BLaER1 (cell line): Measurements from ENCODE around the gene BTBD9.

ENCODE experiments used
- H3K27ac ChIP-seq: shearing (Covaris generic); formaldehyde crosslinking; 2 replicates; pipeline ENCODE4 v1.8.1; 2022
- H3K27me3 ChIP-seq: shearing (Covaris generic); formaldehyde crosslinking; 2 replicates; pipeline ENCODE4 v1.8.1; 2022
- H3K36me3 ChIP-seq: shearing (Covaris generic); formaldehyde crosslinking; 2 replicates; pipeline ENCODE4 v1.8.1; 2022
- H3K4me1 ChIP-seq: shearing (Covaris generic); formaldehyde crosslinking; 2 replicates; pipeline ENCODE4 v1.8.1; 2022
- H3K4me2 ChIP-seq: shearing (Covaris generic); formaldehyde crosslinking; 2 replicates; pipeline ENCODE4 v1.8.1; 2022
- H3K4me3 ChIP-seq: shearing (Covaris generic); formaldehyde crosslinking; 2 replicates; pipeline ENCODE4 v1.8.1; 2022
- H3K9ac ChIP-seq: shearing (Covaris generic); formaldehyde crosslinking; 2 replicates; pipeline ENCODE4 v1.8.1; 2022
- H3K9me3 ChIP-seq: shearing (Covaris generic); formaldehyde crosslinking; 2 replicates; pipeline ENCODE4 v1.8.1; 2022
- H4K20me1 ChIP-seq: shearing (Covaris generic); formaldehyde crosslinking; 2 replicates; pipeline ENCODE4 v1.8.1; 2022
- Cebpa-rat ChIP-seq: shearing (Covaris generic); IDR thresholded peaks from 2 replicates; pipeline ENCODE4 v1.8.1; 2022

The BTBD9 gene

DNA sequence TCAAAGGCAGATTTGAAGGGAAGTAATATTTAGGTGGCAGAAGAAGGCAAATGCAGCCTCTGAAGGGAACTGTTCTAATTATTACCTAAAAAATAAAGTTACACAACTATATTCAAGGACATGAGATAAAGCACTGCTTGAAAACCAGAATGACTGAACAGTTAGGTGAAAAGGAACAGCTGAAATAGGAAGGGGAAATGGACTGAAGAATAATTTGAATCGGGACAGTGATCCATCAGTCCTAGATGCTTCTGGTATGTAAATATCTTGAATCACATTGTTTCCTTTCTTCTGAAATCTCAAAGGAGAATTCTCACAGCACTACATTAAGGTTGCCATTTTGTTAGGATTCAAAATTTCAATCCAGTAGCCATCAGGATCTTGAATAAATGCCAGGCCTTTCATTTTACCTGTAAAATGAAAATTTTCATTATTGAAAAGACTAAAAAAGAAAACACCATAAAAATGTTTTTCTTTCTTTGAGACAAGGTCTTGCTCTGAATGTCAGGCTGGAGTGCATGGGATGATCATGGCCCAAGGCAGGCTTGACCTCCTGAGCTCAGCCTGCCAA lies 37.3 kb upstream of the BTBD9 start:
- H3K36me3 ChIP-seq: peaks cover 81% of the 10 kb centered on the region
- H4K20me1 ChIP-seq: no peaks in the 10 kb centered on the region
- no peak for TF ChIP-seq Cebpa-rat
- H3K27me3 ChIP-seq: no peaks in the 10 kb centered on the region
- no peak overlapping the region for H3K4me3 ChIP-seq
- H3K4me2 ChIP-seq: no peak overlapping the region
- H3K27ac ChIP-seq: no peak overlapping the region
- no peaks in the 10 kb centered on the region for H3K9me3 ChIP-seq
- H3K9ac ChIP-seq: no peak overlapping the region
- peaks cover 15% of the 10 kb centered on the region for H3K4me1 ChIP-seq

DNA sequence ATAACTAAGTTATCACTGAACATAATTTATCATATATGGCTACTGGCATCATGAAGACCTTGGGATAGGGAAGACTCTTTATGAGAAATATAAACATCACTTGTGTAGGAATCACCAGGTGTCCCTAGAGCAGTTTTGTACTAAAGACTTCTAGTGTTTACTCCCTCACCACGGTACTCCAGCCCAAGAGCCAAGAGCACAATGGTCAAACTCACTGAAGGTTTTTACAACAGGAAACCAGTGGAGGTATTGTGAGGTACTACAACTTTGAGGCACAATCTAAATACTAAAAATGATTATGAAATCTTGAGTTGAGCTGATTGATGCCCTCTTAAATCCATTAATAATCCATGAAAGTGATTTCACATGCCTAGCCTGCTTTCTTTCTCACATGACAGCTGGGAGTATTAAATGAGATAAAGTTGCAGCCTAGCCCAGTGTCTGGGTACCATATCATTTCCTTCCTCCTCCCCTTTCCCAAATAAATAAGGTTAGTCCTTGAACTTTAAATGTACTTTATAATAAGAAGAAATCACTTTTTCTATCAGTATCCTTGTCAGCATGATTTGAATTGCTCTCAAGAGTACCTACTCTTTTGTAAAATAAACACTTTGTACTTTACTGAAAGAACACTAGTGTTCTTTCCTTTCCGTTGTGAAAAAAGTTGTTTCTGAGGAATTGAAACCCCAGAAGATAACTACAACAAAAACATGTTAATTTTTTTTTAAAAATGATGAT lies 36.7 kb upstream of the BTBD9 start:
- TF ChIP-seq Cebpa-rat: no peak
- Histone ChIP-seq H3K4me3 (no peak overlapping the region), H3K4me2 (no peak overlapping the region), H3K9me3 (no peaks in the 10 kb centered on the region), H3K27ac (no peak overlapping the region), H4K20me1 (no peaks in the 10 kb centered on the region), H3K4me1 (peaks cover 15% of the 10 kb centered on the region), H3K9ac (no peak overlapping the region), H3K27me3 (no peaks in the 10 kb centered on the region), H3K36me3 (peaks cover 75% of the 10 kb centered on the region)

- no peak for TF ChIP-seq Cebpa-rat
- Histone ChIP-seq H3K9ac (no peak overlapping the region), H3K4me2 (peak overlapping the region; percentile 27)
Observed at GRCh38 chr6:38673397-38674165, 33.9 kb upstream of the BTBD9 start.

DNA sequence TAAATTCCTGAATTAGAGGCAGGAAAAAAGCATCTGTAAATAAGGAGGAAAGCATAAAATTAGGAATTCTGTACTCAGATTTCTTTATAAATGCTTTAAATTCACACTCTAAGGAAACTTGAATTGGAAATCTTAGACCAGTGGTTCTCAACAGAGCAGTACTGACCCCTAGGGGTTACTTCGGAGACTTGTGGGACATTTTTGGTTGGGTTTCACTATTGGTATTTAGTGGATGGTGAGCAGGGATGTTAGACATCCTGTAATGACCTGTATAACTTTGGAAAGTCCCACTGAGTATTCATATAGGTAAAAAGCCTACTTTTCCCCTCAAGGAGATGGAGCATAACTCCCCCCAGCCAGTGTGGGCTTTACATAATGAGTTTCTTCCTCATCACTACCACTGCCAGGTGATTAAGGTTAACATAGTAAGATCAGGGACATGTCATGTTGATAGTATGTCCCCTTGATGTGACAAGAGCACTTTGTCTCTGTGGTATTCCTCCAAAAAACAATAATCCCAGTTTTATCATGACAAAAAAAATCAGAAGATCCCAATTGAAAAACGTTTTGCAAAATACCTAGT lies 32.2 kb upstream of the BTBD9 start:
- no peaks in the 10 kb centered on the region for H3K27me3 ChIP-seq
- H3K9ac ChIP-seq: no peak overlapping the region
- TF ChIP-seq Cebpa-rat: no peak
- H4K20me1 ChIP-seq: no peaks in the 10 kb centered on the region
- no peak overlapping the region for H3K4me2 ChIP-seq
- no peak overlapping the region for H3K27ac ChIP-seq
- no peaks in the 10 kb centered on the region for H3K9me3 ChIP-seq
- H3K4me3 ChIP-seq: no peak overlapping the region
- peaks cover 15% of the 10 kb centered on the region for H3K4me1 ChIP-seq
- peaks cover 31% of the 10 kb centered on the region for H3K36me3 ChIP-seq

More at GRCh38 chr6:38673397-38674165, 33.9 kb upstream of the BTBD9 start:
- Histone ChIP-seq H3K4me1 (peaks cover 15% of the 10 kb centered on the region), H3K36me3 (peaks cover 47% of the 10 kb centered on the region), H4K20me1 (no peaks in the 10 kb centered on the region), H3K27ac (no peak overlapping the region), H3K4me3 (no peak overlapping the region), H3K27me3 (no peaks in the 10 kb centered on the region), H3K9me3 (no peaks in the 10 kb centered on the region)

DNA sequence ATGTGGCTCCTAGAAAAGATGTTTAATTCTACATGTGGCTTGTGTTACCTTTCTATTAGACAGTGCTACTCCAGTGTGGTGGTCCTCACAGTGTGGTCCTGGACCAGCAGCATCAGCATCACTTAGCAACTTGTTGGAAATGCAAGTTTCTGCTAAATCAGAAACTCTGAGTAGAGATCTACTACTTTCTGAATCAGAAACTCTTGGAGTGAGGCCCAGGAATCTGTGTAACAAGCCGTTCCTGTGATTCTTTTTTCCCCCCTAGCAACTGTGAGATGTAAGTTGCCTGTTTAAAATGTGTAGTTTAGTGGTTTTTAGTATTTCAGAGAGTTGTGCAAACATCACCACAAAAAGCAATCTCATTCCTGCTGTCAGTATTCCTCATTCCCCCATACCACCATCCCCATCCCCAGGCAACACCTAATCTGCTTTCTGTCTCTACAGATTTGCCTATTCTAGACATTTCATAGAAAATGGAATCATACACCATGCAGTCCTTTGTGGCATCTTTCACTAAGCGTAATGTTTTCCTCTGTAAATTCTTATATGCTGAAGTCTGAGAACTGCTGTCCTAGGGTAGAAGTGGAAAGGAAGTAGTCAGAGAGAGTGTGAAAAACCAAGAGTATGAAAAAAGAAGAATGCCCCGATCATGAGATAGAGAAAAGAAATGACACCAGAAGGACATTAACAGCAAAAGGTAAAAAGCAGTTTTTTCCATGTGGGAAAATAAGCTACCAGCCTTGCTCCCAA lies 18.9 kb upstream of the BTBD9 start:
- no peaks in the 10 kb centered on the region for H4K20me1 ChIP-seq
- no peak for TF ChIP-seq Cebpa-rat
- H3K27ac ChIP-seq: no peak overlapping the region
- H3K36me3 ChIP-seq: no peaks in the 10 kb centered on the region
- H3K9me3 ChIP-seq: no peaks in the 10 kb centered on the region
- no peak overlapping the region for H3K4me3 ChIP-seq
- no peaks in the 10 kb centered on the region for H3K4me1 ChIP-seq
- H3K27me3 ChIP-seq: no peaks in the 10 kb centered on the region
- H3K9ac ChIP-seq: no peak overlapping the region
- H3K4me2 ChIP-seq: no peak overlapping the region

GRCh38 chr6:38656896-38657295 lies 17.2 kb upstream of the BTBD9 start:
- Histone ChIP-seq H4K20me1 (no peaks in the 10 kb centered on the region), H3K4me3 (no peak overlapping the region), H3K9ac (no peak overlapping the region), H3K27ac (no peak overlapping the region), H3K9me3 (no peaks in the 10 kb centered on the region), H3K4me2 (no peak overlapping the region), H3K27me3 (no peaks in the 10 kb centered on the region), H3K36me3 (no peaks in the 10 kb centered on the region), H3K4me1 (no peaks in the 10 kb centered on the region)
- TF ChIP-seq Cebpa-rat: no peak

GRCh38 chr6:38654263-38654662 lies 14.5 kb upstream of the BTBD9 start:
- Histone ChIP-seq H3K36me3 (no peaks in the 10 kb centered on the region), H3K9ac (no peak overlapping the region), H3K27ac (no peak overlapping the region), H3K4me2 (no peak overlapping the region), H3K9me3 (no peaks in the 10 kb centered on the region), H4K20me1 (no peaks in the 10 kb centered on the region), H3K4me3 (no peak overlapping the region), H3K4me1 (no peaks in the 10 kb centered on the region), H3K27me3 (no peaks in the 10 kb centered on the region)
- TF ChIP-seq Cebpa-rat: no peak

DNA sequence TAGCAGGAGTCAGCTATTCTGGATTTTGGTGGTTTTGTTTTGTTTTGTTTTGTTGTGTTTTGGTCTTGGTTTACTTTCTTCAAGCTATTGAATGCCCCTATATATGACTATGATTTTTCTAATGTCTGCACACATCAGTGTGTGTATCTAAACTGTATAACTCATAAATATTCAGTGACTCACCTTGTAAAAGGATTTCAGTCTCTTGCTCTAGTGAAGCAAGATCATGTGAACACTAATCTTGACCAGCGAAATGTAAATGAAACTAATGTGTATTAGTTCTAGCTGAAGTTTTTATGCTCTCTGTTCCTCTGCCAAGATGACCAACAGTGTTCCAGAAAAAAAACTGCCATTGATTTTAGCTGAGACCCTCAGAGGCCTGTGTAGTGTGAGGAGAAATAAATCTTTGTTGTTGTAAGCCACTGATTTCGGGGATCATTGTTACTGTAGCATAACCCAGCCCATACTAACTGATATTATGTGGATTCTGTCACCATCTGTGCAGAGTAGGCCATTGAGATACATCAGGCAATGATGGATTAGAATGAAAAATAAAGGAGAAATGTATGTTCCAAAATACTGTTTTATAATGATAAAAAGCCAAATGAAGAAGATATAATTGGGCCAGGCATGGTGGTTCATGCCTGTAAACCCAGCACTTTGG lies 11.5 kb upstream of the BTBD9 start:
- no peak for TF ChIP-seq Cebpa-rat
- no peaks in the 10 kb centered on the region for H4K20me1 ChIP-seq
- H3K9ac ChIP-seq: no peak overlapping the region

GRCh38 chr6:38650207-38650752 lies 10.6 kb upstream of the BTBD9 start:
- H4K20me1 ChIP-seq: no peaks in the 10 kb centered on the region
- no peaks in the 10 kb centered on the region for H3K36me3 ChIP-seq
- H3K4me1 ChIP-seq: no peaks in the 10 kb centered on the region
- no peak overlapping the region for H3K4me2 ChIP-seq
- TF ChIP-seq Cebpa-rat: no peak
- no peak overlapping the region for H3K27ac ChIP-seq
- no peaks in the 10 kb centered on the region for H3K9me3 ChIP-seq
- H3K9ac ChIP-seq: no peak overlapping the region
- H3K27me3 ChIP-seq: no peaks in the 10 kb centered on the region
- no peak overlapping the region for H3K4me3 ChIP-seq

More for the DNA sequence above, 11.5 kb upstream of the BTBD9 start:
- Histone ChIP-seq H3K27ac (no peak overlapping the region), H3K27me3 (no peaks in the 10 kb centered on the region), H3K36me3 (no peaks in the 10 kb centered on the region), H3K9me3 (no peaks in the 10 kb centered on the region), H3K4me2 (no peak overlapping the region), H3K4me3 (no peak overlapping the region), H3K4me1 (no peaks in the 10 kb centered on the region)
